Heart left ventricle (tissue), 16 donors: ENCODE data around the gene TXNDC8. TPM values are rescaled to one million over a fixed set of nuclear protein-coding genes. Genes with fewer than 3 reads are reported as not detected.

Experiments used
- ATAC-seq, 4 donors: fragments of 200-7000 bp; cut with Tn5 transposase; one replicate each; pipeline ENCODE4 v1.9.1; 2020 to 2022; ENCODE audit warnings: moderate library complexity in 4 of 4, mild to moderate bottlenecking in 3 of 4, moderate number of reproducible peaks in 1 of 4
- DNase-seq, 5 donors: peaks; one replicate each; pipeline ENCODE4 v3.0.0-alpha.2; 2020
- H3K27ac ChIP-seq, 12 donors: fragments of 200-600 bp; sonication (generic) in 4 of 12; one replicate each; pipeline versions ENCODE4 v1.5.0 to v1.8.0; 2016 to 2022; ENCODE audit warnings: mild to moderate bottlenecking in 2 of 12
- H3K27me3 ChIP-seq, 9 donors: fragments of 200-600 bp; sonication (generic) in 2 of 9; one replicate each; pipeline versions ENCODE4 v1.5.1 to v1.8.0; 2016 to 2022; ENCODE audit warnings: mild to moderate bottlenecking in 3 of 9
- H3K36me3 ChIP-seq, 9 donors: fragments of 200-600 bp; sonication (generic) in 2 of 9; one replicate each; pipeline versions ENCODE4 v1.5.0 to v1.8.0; 2018 to 2022; ENCODE audit warnings: mild to moderate bottlenecking in 2 of 9
- H3K4me1 ChIP-seq, 12 donors: fragments of 200-600 bp; sonication (generic) in 4 of 12; one replicate each; pipeline versions ENCODE4 v1.5.0 to v1.8.0; 2016 to 2022; ENCODE audit warnings: mild to moderate bottlenecking in 3 of 12
- H3K4me3 ChIP-seq, 12 donors: fragments of 200-600 bp; sonication (generic) in 4 of 12; one replicate each; pipeline versions ENCODE4 v1.5.0 to v1.8.0; 2017 to 2022; ENCODE audit warnings: mild to moderate bottlenecking in 9 of 12, moderate library complexity in 4 of 12
- H3K9me3 ChIP-seq, 12 donors: fragments of 200-600 bp; sonication (generic) in 4 of 12; one replicate each; pipeline versions ENCODE4 v1.5.0 to v1.8.0; 2016 to 2022; ENCODE audit warnings: mild to moderate bottlenecking in 1 of 12
- POLR2A ChIP-seq, 2 donors: fragments of 450-650 bp; IDR thresholded peaks; one replicate each; pipeline ENCODE4 v1.6.1; 2017; ENCODE audit warnings: antibody characterized with exemption in 2 of 2, mild to moderate bottlenecking in 2 of 2, moderate library complexity in 2 of 2
- WGBS, 4 donors: extraction: QIAGEN DNeasy Blood & Tissue Kit in 2 of 4; methylation state at CpG; one replicate each; pipeline versions ENCODE4 v1.1.5 to v1.1.7; 2013 to 2018; 5-methylcytosine and 5-hydroxymethylcytosine counted together
- intact Hi-C, 10 donors: fragments of 100-400 bp; cut with DNase I; formaldehyde crosslinking; loops; one replicate each; pipeline versions ENCODE4 v1.11.1 to v1.14.2; 2022
- polyA plus RNA-seq, 2 donors: library from polyadenylated mRNA; stranded (reverse); fragments of 200-250 nt; gene quantifications; one replicate each; pipeline ENCODE4 v1.2.3, GENCODE V29; 2013
- total RNA-seq, 9 donors: library from RNA; depleted of rRNA in 2 of 9; stranded (reverse); fragments of >200 nt in 2 of 9; fragmentation: NEBNext Ultra II Directional in 3 of 9; extraction: Animal tissue kit (Norgen Biotek cat#: 25700) in 3 of 9; gene quantifications; one replicate each; pipeline versions ENCODE4 v1.1.0 to v1.2.4, GENCODE V29; 2016 to 2023
- TF ChIP-seq, protein P1 (sequence below), 12 donors: fragments of 200-600 bp; sonication (generic) in 4 of 12; IDR thresholded peaks; one replicate each; pipeline versions ENCODE4 v1.5.0 to v1.8.0; 2018 to 2022; ENCODE audit warnings: antibody characterized with exemption in 12 of 12, mild to moderate bottlenecking in 5 of 12
- donor health status: ischemic (EF 13 %, LVEDD 7.1; RV severe dilation, severe dysfunction).
- donor health status: healthy with polysubstance abuse.
- donor health status: DM: no; HTN: yes; CAD: no.
- donor health status: DM: no; HTN: no; CAD: no.
- donor health status: ischemic (EF 25% LVEDD 6.9; RV normal size, moderate dysfunction).
- donor health status: ischemic (EF 25% LVEDD 5.7; RV mildly dilated, moderate dysfunction).
- donor health status: healthy.
- donor health status: DM: yes; HTN: yes; CAD: no.
- donor health status: ischemic (EF 35%, LVEDD 5.7; RV mildly dilated, moderate dysfunction).
- donor health status: nonischemic (EF 11% LVEDD 7.7; RV severe dilation, severe dysfunction).
- donor health status: DM: yes; HTN: yes; CAD: no.
- donor health status: PGD.
- donor health status: ischemic (EF 29% LVEDD 5.4; RV normal size, mild dysfunction).
- donor health status: nonischemic (EF 23%, LVEDD 6.1; RV moderate dilation, normal function).

Gene TXNDC8
- total and polyA plus RNA-seq, 11 donors = not detected

DNA sequence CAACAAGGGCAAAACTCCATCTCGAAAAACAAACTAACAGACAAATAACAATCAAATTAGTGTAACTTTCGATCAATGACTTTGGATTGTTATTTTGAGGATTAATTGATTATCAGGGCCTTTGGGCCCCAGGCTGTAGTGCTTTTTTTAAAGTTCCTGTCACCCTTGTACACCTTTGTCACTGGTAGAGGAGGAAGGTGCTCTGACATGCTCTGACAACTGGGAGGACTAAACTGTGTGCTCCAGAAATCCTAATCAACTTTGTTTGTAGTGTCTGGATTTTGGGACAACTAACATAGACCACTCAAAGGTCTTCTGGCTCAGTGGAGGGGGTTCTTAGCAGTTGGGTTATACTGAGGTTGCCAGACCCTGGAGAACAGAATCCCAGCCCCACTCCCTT lies 83.2 kb downstream of the TXNDC8 start:
- Histone ChIP-seq H3K27me3 (no peaks in the 10 kb centered on the region), H3K27ac (peak overlapping the region in 4 of 12 donors; percentile 50 to 95 (median 90)), H3K4me3 (peak overlapping the region in 7 of 12 donors; percentile 75 to 96 (median 90)), H3K4me1 (peaks cover 0 to 60% (median 10%) of the 10 kb centered on the region in 12 donors), H3K9me3 (no peaks in the 10 kb centered on the region), H3K36me3 (peaks cover 0 to 17% (median 12%) of the 10 kb centered on the region in 9 donors)
- intact Hi-C loops = no loop called here
- ATAC-seq (no peak), DNase-seq (no peak)
- TF ChIP-seq POLR2A (IDR thresholded peaks at IDR 0.05) = no peak
- TF ChIP-seq, protein P1, sequence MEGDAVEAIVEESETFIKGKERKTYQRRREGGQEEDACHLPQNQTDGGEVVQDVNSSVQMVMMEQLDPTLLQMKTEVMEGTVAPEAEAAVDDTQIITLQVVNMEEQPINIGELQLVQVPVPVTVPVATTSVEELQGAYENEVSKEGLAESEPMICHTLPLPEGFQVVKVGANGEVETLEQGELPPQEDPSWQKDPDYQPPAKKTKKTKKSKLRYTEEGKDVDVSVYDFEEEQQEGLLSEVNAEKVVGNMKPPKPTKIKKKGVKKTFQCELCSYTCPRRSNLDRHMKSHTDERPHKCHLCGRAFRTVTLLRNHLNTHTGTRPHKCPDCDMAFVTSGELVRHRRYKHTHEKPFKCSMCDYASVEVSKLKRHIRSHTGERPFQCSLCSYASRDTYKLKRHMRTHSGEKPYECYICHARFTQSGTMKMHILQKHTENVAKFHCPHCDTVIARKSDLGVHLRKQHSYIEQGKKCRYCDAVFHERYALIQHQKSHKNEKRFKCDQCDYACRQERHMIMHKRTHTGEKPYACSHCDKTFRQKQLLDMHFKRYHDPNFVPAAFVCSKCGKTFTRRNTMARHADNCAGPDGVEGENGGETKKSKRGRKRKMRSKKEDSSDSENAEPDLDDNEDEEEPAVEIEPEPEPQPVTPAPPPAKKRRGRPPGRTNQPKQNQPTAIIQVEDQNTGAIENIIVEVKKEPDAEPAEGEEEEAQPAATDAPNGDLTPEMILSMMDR (IDR thresholded peaks at IDR 0.05) = no peak
- 83 to 94% (median 90%) methylated on average over 2 of the region's 2 CpGs for WGBS, 4 donors

Other genes with a start within 250 kb of the TXNDC8 start
- gene C9orf152, start 129.7 kb downstream of the TXNDC8 start, total RNA-seq = not detected
- not detected for gene C9orf152, start 129.7 kb downstream of the TXNDC8 start, polyA plus RNA-seq
- 100 to 1,000 TPM in 1 of 9 donors, 10 to 100 TPM in 8; 48.6 to 144 (median 66.6) TPM for gene TXN, start 81.4 kb downstream of the TXNDC8 start, total RNA-seq
- 100 to 1,000 TPM in 1 of 2 donors, 10 to 100 TPM in 1; 91.8 to 173 TPM for gene TXN, start 81.4 kb downstream of the TXNDC8 start, polyA plus RNA-seq
- gene SVEP1, start 241.9 kb upstream of the TXNDC8 start, total RNA-seq = 10 to 100 TPM in 2 of 9 donors, 1 to 10 TPM in 7; 4.1 to 34.4 (median 7.9) TPM
- under 1 TPM; 0.50 to 0.85 TPM for gene SVEP1, start 241.9 kb upstream of the TXNDC8 start, polyA plus RNA-seq